GM19463 (cell line): ENCODE data around the gene MCM5.
"Not testable (repeated sequence)": the region's sequence is repeated elsewhere in the genome, so short reads cannot be mapped to it uniquely, and the experiment has no call there.

Experiments used
- ATAC-seq: cut with Tn5 transposase; IDR thresholded peaks from one replicate; pipeline ENCODE4 v1.9.1; 2021; ENCODE audit warnings: mild to moderate bottlenecking, moderate library complexity; ENCODE audit not compliant: unreplicated experiment

MCM5 gene

DNA sequence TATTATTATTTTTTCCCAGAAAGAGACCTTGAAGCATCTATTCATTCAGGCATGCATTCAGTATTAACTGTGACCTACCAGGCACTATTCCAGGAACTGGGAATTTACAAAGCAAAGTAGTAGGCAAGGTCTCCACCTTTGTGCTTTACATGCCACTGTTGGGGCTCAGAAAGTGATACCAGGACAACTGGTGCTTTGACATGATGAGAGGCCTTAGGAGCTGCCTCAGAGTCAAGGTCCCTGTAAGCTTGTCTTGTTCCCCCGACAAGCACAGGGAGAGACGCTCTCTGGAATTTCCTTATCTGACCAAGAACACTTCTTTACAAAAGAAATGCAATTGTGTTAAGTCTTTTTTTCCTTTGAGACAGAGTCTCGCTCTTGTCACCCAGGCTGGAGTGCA is 21.3 kb upstream of the MCM5 start:
- no peak for ATAC-seq

DNA sequence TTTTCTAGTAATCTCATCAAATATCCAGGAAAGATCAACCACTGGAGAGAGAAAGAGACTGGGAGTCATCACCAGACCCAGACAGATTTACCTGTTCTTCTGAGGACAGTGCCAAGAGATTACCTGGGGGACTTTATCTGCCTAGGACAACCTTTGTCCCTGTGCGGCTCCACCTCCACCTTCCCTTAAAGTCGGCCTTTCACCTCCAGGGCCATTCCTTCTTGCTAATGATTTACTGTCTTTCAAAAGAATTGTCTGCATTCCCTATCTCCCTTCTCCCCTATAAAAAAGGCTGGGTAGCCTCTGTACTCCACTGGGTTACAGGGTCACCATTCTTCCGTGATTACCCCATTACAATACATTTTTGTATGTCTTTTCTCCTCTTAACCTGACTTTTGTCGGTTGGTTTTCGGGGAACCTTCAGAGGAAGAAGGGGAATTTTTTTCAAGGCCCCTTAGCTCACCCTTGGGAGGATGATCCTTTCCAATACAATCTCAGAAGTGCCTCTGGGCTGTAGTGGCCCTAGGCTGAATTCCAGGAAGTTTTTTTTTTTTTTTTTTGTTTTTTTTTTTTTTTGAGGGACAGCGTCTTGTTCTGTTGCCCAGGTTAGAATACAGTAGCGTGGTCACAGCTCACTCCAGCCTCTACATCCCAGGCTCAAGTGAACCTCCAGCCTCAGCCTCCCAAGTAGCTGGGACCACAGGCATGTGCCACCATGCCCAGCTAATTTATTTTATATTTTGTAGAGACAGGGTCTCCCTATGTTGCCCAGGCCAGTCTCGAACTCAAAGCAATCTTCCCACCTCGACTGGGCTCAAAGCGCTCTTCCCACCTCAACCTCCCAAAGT is 20.6 kb upstream of the MCM5 start:
- ATAC-seq: no peak

DNA sequence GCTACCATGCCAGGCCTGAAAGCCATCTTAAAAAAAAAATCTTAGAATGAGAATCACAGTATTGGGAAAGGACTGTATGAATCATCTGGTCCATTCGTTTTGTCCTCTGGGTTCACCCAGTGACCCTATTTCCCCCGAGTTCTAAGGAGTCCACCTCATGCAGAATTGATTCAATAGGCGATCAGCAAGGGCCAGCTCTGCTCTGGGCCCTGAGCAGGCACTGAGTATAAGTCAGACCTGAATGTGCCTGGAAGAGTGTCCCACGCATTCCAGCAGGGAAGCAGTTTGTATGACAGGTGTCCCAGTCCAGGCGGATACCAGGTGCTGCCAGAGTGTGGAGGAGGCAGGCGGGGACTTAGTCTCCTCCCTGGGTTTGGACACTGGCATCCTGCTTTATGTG is 19.9 kb upstream of the MCM5 start:
- no peak for ATAC-seq

DNA sequence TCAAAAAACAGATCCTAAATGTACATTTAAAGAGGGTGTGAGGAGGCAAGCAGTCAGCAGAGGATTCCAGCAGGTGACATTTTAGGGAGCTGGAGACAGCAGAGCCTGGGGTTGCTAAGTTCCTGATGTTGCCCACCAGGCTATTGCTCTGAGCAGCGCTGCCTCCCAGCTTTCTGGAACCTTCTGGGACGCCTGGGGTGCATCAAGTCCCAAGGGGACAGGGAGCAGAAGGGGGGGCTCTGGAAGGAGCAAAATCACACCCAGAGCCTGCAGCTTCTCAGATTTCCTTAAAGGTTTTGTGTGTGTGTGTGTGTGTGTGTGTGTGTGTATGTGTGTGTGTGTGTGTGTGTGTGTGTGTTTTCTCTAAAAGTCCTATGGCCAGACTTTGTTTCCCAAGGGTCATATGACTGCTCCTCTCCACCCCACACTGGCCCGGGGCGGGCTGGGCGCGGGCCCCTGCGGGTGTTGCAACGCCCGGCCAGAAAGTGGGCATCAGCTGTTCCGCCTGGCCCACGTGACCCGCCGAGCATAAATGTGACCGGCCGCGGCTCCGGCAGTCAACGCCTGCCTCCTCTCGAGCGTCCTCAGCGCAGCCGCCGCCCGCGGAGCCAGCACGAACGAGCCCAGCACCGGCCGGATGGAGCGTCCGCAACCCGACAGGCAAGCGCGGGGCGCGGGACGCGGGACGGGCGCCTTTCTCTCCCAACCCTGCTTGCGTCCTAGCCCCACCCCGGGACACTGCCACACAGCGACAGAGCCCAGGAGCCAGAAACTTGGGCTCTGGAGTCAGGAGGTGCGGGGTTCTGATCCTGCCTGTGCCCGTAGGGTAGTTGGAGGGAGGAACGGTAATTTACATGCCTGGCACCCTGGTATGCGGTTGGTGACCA is 19.2 kb upstream of the MCM5 start, which contains the start of gene HMOX1:
Gene HMOX1, plus strand, starts transcription at position 560 of the 887 bp plus-strand sequence. Its CDS starts 78 bp downstream, at position 638.
- peak; percentile 80 for ATAC-seq

DNA sequence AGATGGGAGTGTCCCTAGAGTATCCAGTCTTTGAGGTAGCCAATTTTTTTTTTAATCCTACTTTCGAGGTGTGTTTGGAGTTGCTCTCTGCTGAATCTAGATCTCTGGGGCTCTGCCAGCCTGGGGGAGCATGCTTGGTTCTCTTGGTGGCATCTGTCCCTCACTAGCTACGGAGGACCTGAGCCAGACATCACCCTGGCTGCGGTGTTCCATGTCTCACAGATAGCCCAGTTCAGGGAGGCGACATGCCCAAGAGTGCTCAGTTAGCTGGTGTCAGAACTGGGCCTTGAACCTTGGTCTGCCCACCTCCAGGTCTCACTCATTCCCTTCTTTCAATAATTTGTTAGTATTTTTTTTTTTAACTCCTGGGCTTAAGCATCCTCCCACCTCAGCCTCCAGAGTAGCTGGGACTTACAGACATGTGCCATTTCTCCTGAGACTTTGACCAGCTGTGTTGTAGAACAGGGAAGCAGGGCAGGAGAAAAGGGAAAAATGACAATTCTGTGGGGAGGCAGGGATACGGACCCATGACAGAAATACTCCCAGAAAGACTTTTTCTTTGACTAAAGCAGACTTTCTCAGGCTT is 18.4 kb upstream of the MCM5 start:
- no peak for ATAC-seq

DNA sequence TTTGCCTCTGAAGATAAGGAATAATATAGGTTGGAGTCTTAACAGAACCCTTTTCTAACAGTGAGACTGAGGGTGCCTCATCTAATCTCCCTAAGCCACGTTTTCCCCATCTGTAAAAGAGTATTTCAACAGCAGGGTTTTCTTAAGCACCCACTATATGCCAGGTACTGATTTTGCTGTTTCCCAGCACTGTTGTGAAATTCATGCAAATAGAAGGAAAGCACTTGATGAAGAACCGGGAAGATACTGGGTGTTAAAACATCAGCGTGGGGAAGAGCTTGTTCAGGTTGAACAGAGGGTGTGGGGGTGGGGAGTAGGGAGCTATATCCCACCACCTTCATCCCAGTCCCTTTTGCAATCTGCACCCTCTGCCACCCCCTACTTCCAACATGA is 16.3 kb upstream of the MCM5 start:
- ATAC-seq: no peak

DNA sequence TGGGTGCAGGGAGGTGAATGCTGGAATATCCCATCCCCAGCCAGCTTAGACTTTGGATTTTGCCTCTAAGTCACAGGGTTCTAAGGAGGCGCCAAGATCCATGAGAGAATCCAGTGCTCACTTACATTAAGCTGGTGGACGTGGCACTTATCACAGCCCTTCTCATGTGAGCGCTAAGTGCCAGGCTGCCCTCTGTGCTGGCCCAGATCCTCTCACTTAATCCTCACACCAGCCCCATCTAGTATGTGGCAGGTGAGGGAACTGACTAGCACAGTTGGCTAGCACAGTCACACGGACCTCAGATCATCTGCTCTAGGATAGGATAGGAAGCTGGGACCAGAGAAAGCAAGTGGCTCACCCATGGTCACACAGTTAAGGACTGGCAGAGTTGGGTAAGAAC is 15.4 kb upstream of the MCM5 start:
- ATAC-seq: no peak

DNA sequence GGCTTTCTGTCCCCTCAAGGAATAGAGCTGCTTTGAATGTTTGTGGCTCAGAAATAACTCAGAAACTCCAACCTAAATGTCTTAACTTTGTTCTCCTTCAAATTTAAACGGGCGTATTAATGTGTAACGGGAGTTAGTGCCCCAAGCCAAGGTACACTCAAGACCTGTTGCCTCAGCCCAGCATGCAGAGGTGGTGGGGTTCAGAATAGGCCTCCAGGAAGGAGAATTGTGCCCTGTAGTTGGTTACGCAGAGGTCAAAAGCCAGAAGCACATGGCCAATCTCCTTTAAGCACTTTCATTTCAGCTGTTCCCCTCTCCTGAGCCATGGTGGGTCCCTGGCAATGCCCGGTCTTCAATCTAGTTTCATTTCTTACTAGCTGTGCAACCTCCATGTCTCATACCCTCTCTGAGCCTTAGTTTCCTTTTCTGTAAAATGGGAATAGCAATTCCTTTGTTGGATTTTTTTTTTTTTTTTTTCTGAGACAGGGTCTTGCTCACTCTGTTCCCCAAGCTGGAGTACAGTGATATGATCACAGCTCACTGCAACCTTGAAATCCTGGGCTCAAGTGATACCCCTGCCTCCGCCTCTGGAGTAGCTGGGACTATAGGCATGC is 14.9 kb upstream of the MCM5 start:
- no peak for ATAC-seq

DNA sequence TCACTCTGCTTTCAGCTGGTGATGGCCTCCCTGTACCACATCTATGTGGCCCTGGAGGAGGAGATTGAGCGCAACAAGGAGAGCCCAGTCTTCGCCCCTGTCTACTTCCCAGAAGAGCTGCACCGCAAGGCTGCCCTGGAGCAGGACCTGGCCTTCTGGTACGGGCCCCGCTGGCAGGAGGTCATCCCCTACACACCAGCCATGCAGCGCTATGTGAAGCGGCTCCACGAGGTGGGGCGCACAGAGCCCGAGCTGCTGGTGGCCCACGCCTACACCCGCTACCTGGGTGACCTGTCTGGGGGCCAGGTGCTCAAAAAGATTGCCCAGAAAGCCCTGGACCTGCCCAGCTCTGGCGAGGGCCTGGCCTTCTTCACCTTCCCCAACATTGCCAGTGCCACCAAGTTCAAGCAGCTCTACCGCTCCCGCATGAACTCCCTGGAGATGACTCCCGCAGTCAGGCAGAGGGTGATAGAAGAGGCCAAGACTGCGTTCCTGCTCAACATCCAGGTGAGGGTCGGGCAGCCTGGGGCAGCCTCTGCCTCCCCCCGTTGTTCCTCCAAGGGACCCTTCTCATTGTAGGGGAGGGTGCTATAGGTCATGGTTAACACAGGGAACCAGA is 13.2 kb upstream of the MCM5 start:
- no peak for ATAC-seq

DNA sequence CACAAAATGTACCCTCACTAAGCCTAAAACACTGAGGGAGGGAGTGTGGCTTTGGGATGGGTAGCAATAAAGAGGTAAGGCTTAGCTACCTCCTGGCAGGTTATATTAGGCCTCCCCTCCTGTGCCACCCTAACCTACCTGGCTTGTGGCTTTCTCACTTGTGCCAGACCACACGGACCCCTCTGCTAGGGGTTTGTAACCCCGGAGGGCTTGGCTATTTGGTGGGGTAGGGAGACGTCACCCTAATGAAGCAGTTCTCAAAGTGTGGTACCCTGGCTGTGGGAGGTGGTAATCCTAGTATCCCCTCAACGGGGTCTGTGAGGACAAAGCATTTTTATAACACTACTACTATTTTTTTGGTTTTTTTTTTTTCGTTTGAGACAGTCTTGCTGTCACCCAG is 9.0 kb upstream of the MCM5 start:
- no peak for ATAC-seq

DNA sequence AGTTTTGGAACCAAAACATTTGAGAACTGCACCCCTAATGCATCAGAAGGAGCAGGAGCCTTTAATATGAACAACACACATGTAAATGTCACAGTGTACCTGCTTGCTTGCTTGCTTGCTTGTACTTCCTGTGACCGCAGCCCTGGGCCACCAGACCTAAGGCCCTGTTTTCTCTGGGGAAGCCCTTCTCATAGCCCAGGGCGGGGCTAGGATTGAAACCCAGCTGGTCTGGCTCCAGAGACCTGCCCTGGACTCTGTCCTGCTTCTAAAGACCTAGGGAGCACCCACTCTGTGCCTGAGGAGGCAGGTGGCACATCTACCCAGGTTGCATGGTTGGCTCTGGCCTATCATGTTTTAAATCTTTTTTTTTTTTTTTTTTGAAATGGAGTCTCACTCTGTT is 7.6 kb upstream of the MCM5 start:
- ATAC-seq: no peak

DNA sequence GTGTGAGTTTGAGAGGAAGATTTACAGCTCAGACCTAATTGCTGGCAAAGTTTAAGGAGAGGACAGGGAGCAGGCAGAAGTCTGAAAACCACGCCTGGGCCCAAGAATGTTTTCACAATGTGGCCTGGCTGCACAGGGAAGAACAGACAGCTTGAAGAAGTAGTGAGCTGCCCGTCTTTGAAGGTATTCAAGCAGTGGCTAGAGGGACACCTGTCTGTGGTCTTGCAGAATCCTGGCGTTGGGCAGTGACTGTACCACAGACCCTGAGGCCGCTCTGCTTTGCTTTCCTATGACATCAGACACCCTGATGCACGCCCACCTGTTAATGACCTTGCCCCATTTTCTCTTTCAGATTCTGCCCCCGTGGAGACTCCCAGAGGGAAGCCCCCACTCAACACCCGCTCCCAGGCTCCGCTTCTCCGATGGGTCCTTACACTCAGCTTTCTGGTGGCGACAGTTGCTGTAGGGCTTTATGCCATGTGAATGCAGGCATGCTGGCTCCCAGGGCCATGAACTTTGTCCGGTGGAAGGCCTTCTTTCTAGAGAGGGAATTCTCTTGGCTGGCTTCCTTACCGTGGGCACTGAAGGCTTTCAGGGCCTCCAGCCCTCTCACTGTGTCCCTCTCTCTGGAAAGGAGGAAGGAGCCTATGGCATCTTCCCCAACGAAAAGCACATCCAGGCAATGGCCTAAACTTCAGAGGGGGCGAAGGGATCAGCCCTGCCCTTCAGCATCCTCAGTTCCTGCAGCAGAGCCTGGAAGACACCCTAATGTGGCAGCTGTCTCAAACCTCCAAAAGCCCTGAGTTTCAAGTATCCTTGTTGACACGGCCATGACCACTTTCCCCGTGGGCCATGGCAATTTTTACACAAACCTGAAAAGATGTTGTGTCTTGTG is 6.6 kb upstream of the MCM5 start:
- ATAC-seq: no peak

DNA sequence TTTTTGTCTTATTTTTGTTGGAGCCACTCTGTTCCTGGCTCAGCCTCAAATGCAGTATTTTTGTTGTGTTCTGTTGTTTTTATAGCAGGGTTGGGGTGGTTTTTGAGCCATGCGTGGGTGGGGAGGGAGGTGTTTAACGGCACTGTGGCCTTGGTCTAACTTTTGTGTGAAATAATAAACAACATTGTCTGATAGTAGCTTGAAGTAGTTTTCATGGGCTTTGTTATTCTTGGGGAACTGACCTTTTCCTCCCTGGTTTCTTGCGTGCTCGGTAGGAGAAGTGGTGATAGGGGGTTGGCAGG is 6.0 kb upstream of the MCM5 start:
- no peak for ATAC-seq

DNA sequence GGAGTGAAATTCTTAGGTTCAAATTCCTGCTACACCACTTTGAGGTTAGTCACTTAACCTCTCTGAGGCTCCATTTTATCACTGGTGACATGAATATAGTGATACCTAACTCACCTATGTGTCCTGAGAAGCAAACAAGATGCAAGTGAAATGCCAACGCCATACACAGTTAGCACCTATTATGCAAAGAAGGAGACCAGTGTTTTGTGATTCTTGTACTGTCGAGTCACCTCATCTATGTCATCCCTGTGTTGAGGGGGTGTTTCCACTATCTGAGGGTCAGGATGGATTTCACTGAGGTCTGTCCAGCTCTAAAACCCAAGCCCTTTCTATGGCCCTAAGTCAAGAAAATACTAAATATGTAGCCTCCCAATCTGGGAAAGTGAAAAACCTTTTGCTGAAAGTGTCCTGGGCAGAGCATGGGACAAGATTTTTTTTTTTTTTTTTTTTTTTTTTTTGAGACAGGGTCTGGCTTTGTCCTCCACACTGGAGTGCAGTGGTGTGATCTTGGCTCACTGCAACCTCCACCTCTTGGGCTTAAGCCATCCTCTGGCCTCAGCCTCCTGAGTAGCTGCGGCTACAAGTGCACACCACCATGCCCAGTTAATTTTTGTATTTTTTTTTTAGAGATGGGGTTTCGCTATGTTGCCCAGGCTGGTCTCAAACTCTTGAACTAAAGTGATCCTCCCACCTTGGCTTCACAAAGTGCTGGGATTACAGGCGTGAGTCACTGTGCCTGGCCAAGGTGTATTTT is 5.0 kb upstream of the MCM5 start:
- no peak for ATAC-seq

DNA sequence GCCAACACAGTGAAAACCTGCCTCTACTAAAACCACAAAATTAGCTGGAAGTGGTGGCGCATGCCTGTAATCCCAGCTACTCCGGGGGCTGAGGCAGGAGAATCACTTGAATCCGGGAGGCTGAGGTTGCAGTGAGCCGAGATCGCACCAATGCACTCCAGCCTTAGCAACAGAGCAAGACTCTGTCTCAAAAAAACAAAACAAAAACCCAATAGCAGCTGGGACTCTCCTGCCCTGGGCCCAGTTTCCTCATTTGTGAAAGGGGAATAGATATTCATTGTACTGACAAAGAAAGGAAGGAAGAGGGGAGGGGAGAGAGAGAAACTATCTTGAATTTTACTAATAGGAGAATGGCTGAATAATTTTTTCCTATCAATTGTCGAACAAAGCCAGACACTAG is 3.3 kb upstream of the MCM5 start:
- not testable (repeated sequence) for ATAC-seq

DNA sequence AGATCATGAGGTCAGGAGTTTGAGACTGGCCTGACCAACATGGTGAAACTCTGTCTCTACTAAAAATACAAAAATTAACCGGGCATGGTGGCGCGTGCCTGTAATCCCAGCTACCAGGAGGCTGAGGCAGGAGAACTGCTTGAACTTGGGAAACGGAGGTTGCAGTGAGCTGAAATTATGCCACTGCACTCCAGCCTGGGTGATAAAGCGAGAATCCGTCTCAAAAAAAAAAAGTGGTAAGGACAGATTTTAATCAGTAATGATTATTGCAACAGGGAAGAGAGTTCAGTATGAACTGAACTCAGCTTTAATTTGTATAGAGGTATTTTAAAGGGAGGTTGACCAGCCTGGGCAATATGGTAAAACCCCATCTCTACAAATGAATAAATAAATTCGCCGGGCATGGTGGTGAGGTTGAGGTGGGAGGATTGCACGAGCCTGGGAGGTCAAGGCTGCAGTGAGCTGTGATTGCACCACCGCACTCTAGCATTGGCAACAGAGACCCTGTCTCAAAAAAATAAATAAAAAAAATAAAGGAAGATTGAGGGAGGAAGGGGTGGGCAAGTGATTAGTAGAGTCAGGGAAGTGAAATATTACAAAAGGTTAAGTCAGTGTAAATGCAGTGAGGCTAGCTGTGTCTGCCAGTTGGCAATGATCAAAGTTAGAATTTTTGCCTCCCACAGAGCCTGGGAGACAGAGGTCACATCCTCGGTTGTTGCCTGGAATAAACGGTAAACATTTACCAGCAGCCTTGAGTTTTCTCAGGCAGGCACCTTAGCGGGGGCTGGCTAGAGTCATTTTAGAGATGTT is 2.6 kb upstream of the MCM5 start:
- no peak for ATAC-seq

DNA sequence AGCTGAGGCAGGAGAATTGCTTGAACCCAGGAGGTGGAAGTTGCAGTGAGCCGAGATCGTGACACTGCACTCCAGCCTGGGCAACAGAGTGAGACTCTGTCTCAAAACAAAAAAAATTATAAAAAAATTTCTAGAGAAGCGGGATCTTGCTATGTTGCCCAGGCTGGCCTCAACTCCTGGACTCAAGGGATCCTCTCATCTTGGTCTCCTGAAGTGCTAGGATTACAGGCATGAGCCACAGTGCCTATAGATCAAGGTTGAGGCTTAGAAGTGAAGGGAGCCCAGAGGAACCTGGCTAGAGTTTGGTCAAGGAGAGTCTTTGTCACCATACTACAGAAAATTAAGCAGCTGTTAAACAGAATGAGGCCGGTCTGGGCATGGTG is 1.4 kb upstream of the MCM5 start:
- no peak for ATAC-seq

DNA sequence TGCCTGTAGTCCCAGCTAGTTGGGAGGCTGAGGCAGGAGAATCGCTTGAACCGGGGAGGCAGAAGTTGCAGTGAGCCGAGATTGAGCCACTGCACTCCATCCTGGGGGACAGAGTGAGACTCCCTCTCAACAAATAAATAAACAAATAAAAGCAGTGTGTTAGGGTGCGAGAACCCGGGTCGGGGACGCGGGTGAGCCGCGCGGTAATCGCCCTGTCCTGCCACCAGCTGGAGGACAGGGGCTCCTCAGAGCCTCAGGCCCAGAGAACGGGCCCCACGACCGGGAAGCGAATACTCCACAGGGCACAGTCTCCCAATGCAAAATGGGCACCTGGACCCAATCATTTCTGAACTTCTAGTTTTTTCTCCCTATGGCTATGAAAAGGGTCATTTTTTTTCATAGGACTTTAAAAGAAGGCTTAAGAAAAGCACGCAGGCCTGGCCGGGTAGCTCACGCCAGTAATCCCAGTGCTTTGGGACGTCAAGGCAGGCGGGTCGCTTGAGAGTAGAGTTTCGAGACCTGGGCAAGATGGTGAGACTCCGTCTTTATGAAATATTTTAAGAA is 744 bp upstream of the MCM5 start:
- ATAC-seq: no peak
